Smooth muscle cell (in vitro differentiated cells): ENCODE results near the gene MYH10. TPM values are rescaled to one million over a fixed set of nuclear protein-coding genes. Genes with fewer than 3 reads are reported as not detected.

ENCODE experiments used
- DNase-seq: peaks from one replicate; lab custom pipeline; 2025; ENCODE audit not compliant: unreplicated experiment; lab: John Stamatoyannopoulos, UW
- H2AFZ ChIP-seq: fragments of 200-600 bp; sonication (generic); 2 replicates; pipeline ENCODE4 v1.6.0; 2016; ENCODE audit warnings: antibody characterized with exemption, low read depth, mild to moderate bottlenecking
- H3F3A ChIP-seq: fragments of 200-600 bp; sonication (generic); 2 replicates; pipeline ENCODE4 v1.6.0; 2017; ENCODE audit warnings: antibody characterized with exemption, low read depth
- H3K27ac ChIP-seq: fragments of 200-600 bp; sonication (generic); 2 replicates; pipeline ENCODE4 v1.5.1; 2016; ENCODE audit warnings: low read depth, mild to moderate bottlenecking
- H3K27me3 ChIP-seq: fragments of 200-600 bp; sonication (generic); 2 replicates; pipeline ENCODE4 v1.6.1; 2016; ENCODE audit warnings: low read depth, mild to moderate bottlenecking
- H3K36me3 ChIP-seq: fragments of 200-600 bp; sonication (generic); 2 replicates; pipeline ENCODE4 v1.5.1; 2016; ENCODE audit warnings: low read depth
- H3K4me1 ChIP-seq: fragments of 200-600 bp; sonication (generic); 2 replicates; pipeline ENCODE4 v1.5.1; 2016; ENCODE audit warnings: low read depth
- H3K4me2 ChIP-seq: fragments of 200-600 bp; sonication (generic); 2 replicates; pipeline ENCODE4 v1.6.0; 2016; ENCODE audit warnings: mild to moderate bottlenecking
- H3K4me3 ChIP-seq: fragments of 200-600 bp; sonication (generic); 2 replicates; pipeline ENCODE4 v1.5.1; 2016; ENCODE audit warnings: mild to moderate bottlenecking
- H3K79me2 ChIP-seq: fragments of 200-600 bp; sonication (generic); 2 replicates; pipeline ENCODE4 v1.6.0; 2016; ENCODE audit warnings: low read depth, mild to moderate bottlenecking
- H3K9ac ChIP-seq: fragments of 200-600 bp; sonication (generic); 2 replicates; pipeline ENCODE4 v1.6.0; 2016; ENCODE audit warnings: low read depth
- H3K9me3 ChIP-seq: fragments of 200-600 bp; sonication (generic); replicated peaks from 2 replicates; pipeline ENCODE4 v1.5.1; 2016; ENCODE audit warnings: low read depth
- H4K20me1 ChIP-seq: fragments of 200-600 bp; sonication (generic); 2 replicates; pipeline ENCODE4 v1.6.0; 2016; ENCODE audit warnings: low read depth
- CTCF ChIP-seq: fragments of 200-600 bp; sonication (generic); IDR thresholded peaks from 2 replicates; pipeline ENCODE4 v1.5.1; 2017; ENCODE audit warnings: borderline replicate concordance, mild to moderate bottlenecking, antibody characterized with exemption; ENCODE audit not compliant: insufficient read depth, poor library complexity, severe bottlenecking
- WGBS: methylation state at CpG from one replicate; pipeline ENCODE4 v1.1.7; 2016; ENCODE audit warnings: low lambda C conversion rate; 5-methylcytosine and 5-hydroxymethylcytosine counted together
- polyA plus RNA-seq: library from polyadenylated mRNA; unstranded; fragments of >200 nt; fragmentation: Nextera tagmentation; extraction: Ambion mirVana; gene quantifications from 2 replicates; pipeline ENCODE4 v1.2.1, GENCODE V29; 2016
- total RNA-seq: library from RNA; depleted of rRNA; stranded (reverse); fragments of >200 nt; gene quantifications from 2 replicates; pipeline ENCODE4 v1.2.3, GENCODE V29; 2014

MYH10 gene
- total and polyA plus RNA-seq, 2 experiments from 2014 or later, result 112 to 146 TPM

GRCh38 chr17:8472663-8473062 is 157.9 kb downstream of the MYH10 start:
- Histone ChIP-seq H3K27me3 (no peaks in the 10 kb centered on the region), H3K36me3 (peaks cover 6% of the 10 kb centered on the region), H3K4me3 (no peak overlapping the region), H3K4me1 (no peaks in the 10 kb centered on the region), H3K4me2 (no peak overlapping the region), H3K9me3 (no peaks in the 10 kb centered on the region), H3K9ac (no peak overlapping the region), H3K79me2 (peaks cover 14% of the 10 kb centered on the region), H4K20me1 (peaks cover 100% of the 10 kb centered on the region), H3F3A (peaks cover 38% of the 10 kb centered on the region), H2AFZ (no peak overlapping the region), H3K27ac (no peak overlapping the region)
- DNase-seq, result no peak
- 93% methylated on average over 8 of the region's 8 CpGs for WGBS
- TF ChIP-seq CTCF, result no peak

GRCh38 chr17:8470447-8471047 is 160.0 kb downstream of the MYH10 start:
- DNase-seq, result no peak

GRCh38 chr17:8469964-8470363 is 160.6 kb downstream of the MYH10 start:
- Histone ChIP-seq H3K27ac (no peak overlapping the region), H3K4me2 (no peak overlapping the region), H3K36me3 (no peaks in the 10 kb centered on the region)

More at GRCh38 chr17:8470447-8471047, 160.0 kb downstream of the MYH10 start:
- Histone ChIP-seq H2AFZ (no peak overlapping the region), H3K27ac (no peak overlapping the region), H3K9ac (no peak overlapping the region), H3K27me3 (no peaks in the 10 kb centered on the region), H3K4me1 (no peaks in the 10 kb centered on the region), H3K4me2 (no peak overlapping the region), H3F3A (peaks cover 24% of the 10 kb centered on the region), H3K4me3 (no peak overlapping the region), H4K20me1 (peaks cover 100% of the 10 kb centered on the region), H3K79me2 (peaks cover 35% of the 10 kb centered on the region), H3K9me3 (no peaks in the 10 kb centered on the region), H3K36me3 (peaks cover 4% of the 10 kb centered on the region)
- WGBS, result 95% methylated on average over 20 of the region's 20 CpGs
- TF ChIP-seq CTCF, result no peak

More at GRCh38 chr17:8469964-8470363, 160.6 kb downstream of the MYH10 start:
- DNase-seq, result no peak
- Histone ChIP-seq H3K4me3 (no peak overlapping the region), H3K9me3 (no peaks in the 10 kb centered on the region), H3K9ac (no peak overlapping the region), H3K4me1 (no peaks in the 10 kb centered on the region), H3K27me3 (no peaks in the 10 kb centered on the region), H2AFZ (no peak overlapping the region), H4K20me1 (peaks cover 100% of the 10 kb centered on the region), H3K79me2 (peaks cover 41% of the 10 kb centered on the region), H3F3A (peaks cover 20% of the 10 kb centered on the region)
- WGBS, result 98% methylated on average over 12 of the region's 12 CpGs
- TF ChIP-seq CTCF, result no peak
